Upper lobe of left lung (tissue), 6 donors: ENCODE measurements around the gene SDCBP2. TPM values are rescaled to one million over a fixed set of nuclear protein-coding genes. Genes with fewer than 3 reads are reported as not detected.
A peak's percentile ranks its signal among the peaks of the same experiment; 100 is the strongest.

Experiments used
- ATAC-seq, 2 donors: fragments of 200-7000 bp; cut with Tn5 transposase; one replicate each; pipeline ENCODE4 v1.9.1; 2022; ENCODE audit warnings: mild to moderate bottlenecking in 2 of 2, moderate library complexity in 2 of 2; ENCODE audit not compliant: low FRiP score in 2 of 2
- DNase-seq, 2 donors: peaks; one replicate each; pipeline ENCODE4 v3.0.0-alpha.2; 2019 to 2020
- H3K27ac ChIP-seq, 4 donors: fragments of 200-600 bp; sonication (generic); one replicate each; pipeline ENCODE4 v1.5.1; 2016 to 2019
- H3K27me3 ChIP-seq, 4 donors: fragments of 200-600 bp; sonication (generic); one replicate each; pipeline ENCODE4 v1.5.1; 2017 to 2019
- H3K36me3 ChIP-seq, 4 donors: fragments of 200-600 bp; sonication (generic); one replicate each; pipeline ENCODE4 v1.5.1; 2016 to 2019
- H3K4me1 ChIP-seq, 4 donors: fragments of 200-600 bp; sonication (generic); one replicate each; pipeline ENCODE4 v1.5.1; 2018 to 2019
- H3K4me3 ChIP-seq, 4 donors: fragments of 200-600 bp; sonication (generic); one replicate each; pipeline ENCODE4 v1.5.1; 2017 to 2019; ENCODE audit warnings: mild to moderate bottlenecking in 2 of 4, moderate library complexity in 1 of 4
- H3K9me3 ChIP-seq, 4 donors: fragments of 200-600 bp; sonication (generic); one replicate each; pipeline ENCODE4 v1.5.1; 2018 to 2019
- EP300 ChIP-seq, 4 donors: sonication (generic); formaldehyde crosslinking; IDR thresholded peaks; one replicate each; pipeline ENCODE4 v1.5.1; 2017; ENCODE audit warnings: antibody characterized with exemption in 4 of 4, control low read depth in 2 of 4
- POLR2A ChIP-seq, 4 donors: fragments of 450-650 bp; IDR thresholded peaks; one replicate each; pipeline ENCODE4 v1.5.1; 2016 to 2017; ENCODE audit warnings: antibody characterized with exemption in 4 of 4, mild to moderate bottlenecking in 2 of 4
- POLR2AphosphoS5 ChIP-seq, 2 donors: sonication (generic); formaldehyde crosslinking; IDR thresholded peaks; one replicate each; pipeline ENCODE4 v1.5.1; 2017; ENCODE audit warnings: antibody characterized with exemption in 2 of 2
- WGBS, 2 donors: methylation state at CpG; one replicate each; pipeline ENCODE4 v1.1.5; 2017 to 2018; 5-methylcytosine and 5-hydroxymethylcytosine counted together
- total RNA-seq, 6 donors: library from RNA; depleted of rRNA in 4 of 6; stranded (reverse); fragments of >200 nt in 4 of 6; gene quantifications; one replicate each; pipeline versions ENCODE4 v1.1.0 to v1.2.1, GENCODE V29; 2016 to 2021
- TF ChIP-seq, protein P1 (sequence below), 6 experiments: fragments of 450-650 bp in 4 of 6; fragments of 200-600 bp in 2 of 6; sonication (generic) in 2 of 6; IDR thresholded peaks; one replicate each; pipeline ENCODE4 v1.5.1; 2016 to 2019; ENCODE audit warnings: antibody characterized with exemption in 6 of 6
- donor health status: DM: no; HTN: no; CAD: no; lungs with moderate emphysema.
- donor health status: DM: no; HTN: yes; CAD: no; lungs with severe emphysema.

Gene SDCBP2
- total RNA-seq, 6 donors from 2014 or later = 6.3 to 34.0 (median 15.9) TPM

DNA sequence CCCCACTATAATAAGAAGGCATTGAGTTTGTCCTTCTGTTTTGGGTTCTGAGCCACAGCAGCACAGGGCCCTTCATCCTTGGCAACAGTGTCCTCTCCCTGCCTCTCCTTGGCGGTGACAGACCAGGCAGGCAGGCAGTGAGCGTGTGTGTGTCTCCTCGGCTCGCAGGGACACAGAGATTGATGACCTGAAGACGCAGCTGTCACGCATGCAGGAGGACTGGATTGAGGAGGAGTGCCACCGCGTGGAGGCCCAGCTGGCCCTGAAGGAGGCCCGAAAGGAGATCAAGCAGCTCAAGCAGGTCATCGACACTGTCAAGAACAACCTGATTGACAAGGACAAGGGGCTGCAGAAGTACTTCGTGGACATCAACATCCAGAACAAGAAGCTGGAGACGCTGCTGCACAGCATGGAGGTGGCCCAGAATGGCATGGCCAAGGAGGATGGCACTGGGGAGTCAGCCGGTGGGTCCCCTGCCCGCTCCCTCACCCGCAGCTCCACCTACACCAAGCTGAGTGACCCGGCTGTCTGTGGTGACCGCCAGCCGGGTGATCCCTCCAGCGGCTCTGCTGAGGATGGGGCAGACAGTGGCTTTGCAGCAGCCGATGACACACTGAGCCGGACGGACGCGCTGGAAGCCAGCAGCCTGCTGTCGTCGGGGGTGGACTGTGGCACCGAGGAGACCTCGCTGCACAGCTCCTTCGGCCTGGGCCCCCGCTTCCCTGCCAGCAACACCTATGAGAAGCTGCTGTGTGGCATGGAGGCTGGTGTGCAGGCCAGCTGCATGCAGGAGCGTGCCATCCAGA, 24.0 kb downstream of the SDCBP2 start:
- ATAC-seq = no peak
- no peak for TF ChIP-seq EP300 (IDR thresholded peaks at IDR 0.05)
- TF ChIP-seq POLR2A (IDR thresholded peaks at IDR 0.05) = no peak
- TF ChIP-seq POLR2AphosphoS5 (IDR thresholded peaks at IDR 0.05) = no peak
- TF ChIP-seq, protein P1, sequence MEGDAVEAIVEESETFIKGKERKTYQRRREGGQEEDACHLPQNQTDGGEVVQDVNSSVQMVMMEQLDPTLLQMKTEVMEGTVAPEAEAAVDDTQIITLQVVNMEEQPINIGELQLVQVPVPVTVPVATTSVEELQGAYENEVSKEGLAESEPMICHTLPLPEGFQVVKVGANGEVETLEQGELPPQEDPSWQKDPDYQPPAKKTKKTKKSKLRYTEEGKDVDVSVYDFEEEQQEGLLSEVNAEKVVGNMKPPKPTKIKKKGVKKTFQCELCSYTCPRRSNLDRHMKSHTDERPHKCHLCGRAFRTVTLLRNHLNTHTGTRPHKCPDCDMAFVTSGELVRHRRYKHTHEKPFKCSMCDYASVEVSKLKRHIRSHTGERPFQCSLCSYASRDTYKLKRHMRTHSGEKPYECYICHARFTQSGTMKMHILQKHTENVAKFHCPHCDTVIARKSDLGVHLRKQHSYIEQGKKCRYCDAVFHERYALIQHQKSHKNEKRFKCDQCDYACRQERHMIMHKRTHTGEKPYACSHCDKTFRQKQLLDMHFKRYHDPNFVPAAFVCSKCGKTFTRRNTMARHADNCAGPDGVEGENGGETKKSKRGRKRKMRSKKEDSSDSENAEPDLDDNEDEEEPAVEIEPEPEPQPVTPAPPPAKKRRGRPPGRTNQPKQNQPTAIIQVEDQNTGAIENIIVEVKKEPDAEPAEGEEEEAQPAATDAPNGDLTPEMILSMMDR (IDR thresholded peaks at IDR 0.05) = no peak
- Histone ChIP-seq H3K9me3 (no peaks in the 10 kb centered on the region), H3K27me3 (no peaks in the 10 kb centered on the region), H3K36me3 (peaks cover 0 to 33% (median 8%) of the 10 kb centered on the region in 4 donors), H3K27ac (no peak overlapping the region), H3K4me3 (no peak overlapping the region), H3K4me1 (no peaks in the 10 kb centered on the region)
- 72 to 81% methylated on average over 8 to 31 of the region's 31 CpGs for WGBS, 2 donors
- peak in 1 of 2 donors; percentile 77 for DNase-seq

DNA sequence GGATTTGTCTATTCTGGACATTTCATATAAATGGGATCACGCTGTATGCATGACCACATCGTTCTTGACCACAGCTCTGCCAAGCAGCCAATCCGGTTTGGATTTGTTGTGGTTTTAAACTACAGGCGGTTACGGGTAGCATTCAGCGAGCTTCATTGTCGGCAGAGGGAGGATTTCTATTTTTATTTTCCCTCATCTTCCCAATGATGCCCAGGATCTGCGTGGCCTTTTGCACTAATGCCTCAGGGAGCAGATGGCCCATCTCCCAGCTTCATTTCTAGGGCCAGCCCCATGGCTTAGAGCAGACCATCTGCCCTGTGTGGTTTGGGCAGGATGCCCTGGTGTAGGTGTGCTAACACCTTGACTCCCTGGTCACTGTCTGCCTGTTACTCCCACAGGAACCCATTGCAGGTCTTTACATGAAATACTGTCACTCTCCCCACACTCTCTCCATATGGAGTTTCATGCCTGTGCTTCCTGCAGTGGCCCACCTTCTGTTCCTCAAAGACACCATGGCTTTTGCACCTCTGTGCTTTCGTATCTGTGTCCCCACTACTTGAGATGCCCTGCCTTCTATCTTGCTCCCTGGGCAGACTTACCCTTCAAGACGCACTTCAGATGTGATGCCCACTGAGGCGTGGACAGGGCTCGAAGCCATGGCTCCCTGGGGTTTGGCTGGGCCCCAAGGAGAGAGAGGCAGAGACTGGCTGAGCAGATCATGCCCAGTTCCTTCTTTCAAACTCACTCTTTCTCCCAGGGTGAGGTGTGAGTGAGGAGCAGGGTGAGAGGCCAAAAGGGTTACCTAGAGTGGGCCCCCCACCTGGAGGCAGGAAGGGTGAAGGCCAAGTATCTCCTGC, 26.0 kb downstream of the SDCBP2 start:
- ATAC-seq (peak in 1 of 2 donors; percentile 3), DNase-seq (no peak)
- no peaks in the 10 kb centered on the region for H3K27me3 ChIP-seq
- no peaks in the 10 kb centered on the region for H3K9me3 ChIP-seq
- H3K27ac ChIP-seq = no peak overlapping the region
- peaks cover 0 to 33% (median 8%) of the 10 kb centered on the region in 4 donors for H3K36me3 ChIP-seq
- peaks cover 0 to 3% (median 1%) of the 10 kb centered on the region in 4 donors for H3K4me1 ChIP-seq
- WGBS, 2 donors = 70 to 90% methylated on average over 9 to 12 of the region's 12 CpGs
- no peak overlapping the region for H3K4me3 ChIP-seq
- TF ChIP-seq, protein P1 (IDR thresholded peaks at IDR 0.05) = no peak
- TF ChIP-seq POLR2A (IDR thresholded peaks at IDR 0.05) (no peak), POLR2AphosphoS5 (IDR thresholded peaks at IDR 0.05) (no peak), EP300 (IDR thresholded peaks at IDR 0.05) (no peak)

DNA sequence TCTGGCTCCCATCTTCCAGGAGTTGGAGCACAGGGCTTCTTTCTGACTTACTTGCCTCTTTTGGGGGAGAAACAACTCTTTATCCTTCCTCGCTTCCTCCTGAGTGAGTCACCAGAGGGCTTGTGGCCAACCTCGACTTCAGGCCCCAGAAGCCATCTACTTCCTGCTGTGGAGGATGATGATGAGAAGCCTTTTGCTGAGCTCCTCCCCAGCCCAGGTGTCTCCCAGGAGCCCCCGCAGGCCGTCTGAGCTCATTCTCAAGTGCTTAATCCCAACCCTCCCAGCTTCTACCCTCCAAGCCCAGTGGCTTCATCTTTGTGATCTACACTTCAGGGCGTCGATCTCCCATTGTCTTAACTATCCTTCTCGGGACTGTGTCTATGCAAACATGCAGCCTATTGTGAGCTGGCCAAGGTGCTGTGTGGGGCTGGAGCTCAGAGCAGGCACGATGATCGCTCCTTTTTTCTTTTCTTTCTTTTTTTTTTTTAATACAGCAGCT, 27.9 kb downstream of the SDCBP2 start:
- 63 to 69% methylated on average over 9 of the region's 9 CpGs for whole genome bisulfite sequencing, 2 donors

DNA sequence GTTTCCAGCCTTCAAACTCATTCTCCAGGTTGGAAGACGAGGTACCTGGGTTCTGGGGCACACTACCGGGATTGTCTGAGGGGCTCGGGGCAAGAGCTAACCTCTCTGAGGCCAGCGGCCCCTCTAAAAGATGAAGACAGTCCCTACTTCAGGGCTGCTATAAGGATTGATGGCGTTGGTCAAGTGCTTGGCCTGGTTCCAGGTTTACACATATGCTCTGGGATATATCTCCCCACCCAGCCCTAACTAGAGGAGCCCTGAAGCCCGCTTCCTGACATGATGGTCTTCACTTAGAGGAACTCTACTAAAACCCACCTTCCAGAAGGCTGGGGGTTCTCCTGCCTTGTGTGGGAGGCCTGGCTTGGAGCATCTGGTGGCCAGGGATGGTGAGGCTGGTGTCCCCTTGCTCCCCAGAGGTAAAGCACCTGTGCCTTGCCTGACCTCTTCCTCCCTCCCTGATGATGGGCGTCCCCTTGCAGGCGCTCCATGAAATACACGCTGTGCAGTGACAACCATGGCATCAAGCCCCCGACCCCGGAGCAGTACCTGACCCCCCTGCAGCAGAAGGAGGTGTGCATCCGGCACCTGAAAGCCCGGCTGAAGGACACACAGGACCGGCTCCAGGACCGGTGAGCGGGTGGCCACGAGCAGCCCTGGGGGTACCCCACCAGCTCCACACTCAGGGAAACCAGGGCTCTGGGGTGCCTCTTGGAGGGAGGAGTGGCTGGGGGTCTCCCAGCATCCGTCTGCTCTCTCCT, 28.7 kb downstream of the SDCBP2 start:
- ATAC-seq (no peak), DNase-seq (peak in 1 of 2 donors; percentile 52)
- Histone ChIP-seq H3K9me3 (no peaks in the 10 kb centered on the region), H3K4me3 (no peak overlapping the region), H3K36me3 (peaks cover 0 to 19% (median 5%) of the 10 kb centered on the region in 4 donors), H3K27me3 (no peaks in the 10 kb centered on the region), H3K27ac (no peak overlapping the region), H3K4me1 (peaks cover 0 to 3% (median 1%) of the 10 kb centered on the region in 4 donors)
- WGBS, 2 donors = 83 to 91% methylated on average over 5 to 18 of the region's 18 CpGs
- no peak for TF ChIP-seq POLR2AphosphoS5 (IDR thresholded peaks at IDR 0.05)
- TF ChIP-seq, protein P1 (IDR thresholded peaks at IDR 0.05) = no peak
- TF ChIP-seq POLR2A (IDR thresholded peaks at IDR 0.05) = no peak
- TF ChIP-seq EP300 (IDR thresholded peaks at IDR 0.05) = no peak

More for the DNA sequence above, 27.9 kb downstream of the SDCBP2 start:
- Histone ChIP-seq H3K4me3 (no peak overlapping the region), H3K36me3 (peaks cover 0 to 26% (median 8%) of the 10 kb centered on the region in 4 donors), H3K27me3 (no peaks in the 10 kb centered on the region), H3K4me1 (peaks cover 0 to 3% (median 1%) of the 10 kb centered on the region in 4 donors), H3K9me3 (no peaks in the 10 kb centered on the region), H3K27ac (no peak overlapping the region)
- DNase-seq (no peak), ATAC-seq (no peak)
- TF ChIP-seq POLR2AphosphoS5 (IDR thresholded peaks at IDR 0.05) (no peak), EP300 (IDR thresholded peaks at IDR 0.05) (no peak)
